H1 (cell line): ENCODE measurements around the gene TMED10. TPM values are rescaled to one million over a fixed set of nuclear protein-coding genes. Genes with fewer than 3 reads are reported as not detected.

ENCODE experiments used
- CTCF ChIA-PET: fragments of 300-600 bp; sonication (Branson Sonifier 250); formaldehyde crosslinking; loops from one replicate; lab custom pipeline; 2021; ENCODE audit not compliant: partially characterized antibody; lab: Charles Lee
- POLR2A ChIA-PET: fragments of 300-600 bp; sonication (Branson Sonifier 250); formaldehyde crosslinking; loops from one replicate; lab custom pipeline; 2021; ENCODE audit warnings: inconsistent platforms; ENCODE audit not compliant: partially characterized antibody; lab: Charles Lee
- DNase-seq, 2 experiments: peaks; one replicate each; pipeline versions ENCODE4 v3.0.0 to v3.0.0-alpha.2; 2010 to 2022; ENCODE audit warnings: low spot score in 2 of 2, low read depth in 1 of 2, mixed read lengths in 1 of 2
- FAIRE-seq: peaks from 2 replicates; lab custom pipeline; 2011; peaks lifted over from hg19 to GRCh38; lab: Jason Lieb, UNC
- H2AFZ ChIP-seq: 2 replicates; pipeline ENCODE4 v1.8.1; 2012; ENCODE audit warnings: low read length, inconsistent platforms
- H2AK5ac ChIP-seq: 2 replicates; pipeline ENCODE4 v1.6.1; 2013; ENCODE audit warnings: low read depth, low read length
- H2BK120ac ChIP-seq: replicated peaks from 2 replicates; pipeline ENCODE3; 2013; ENCODE audit warnings: low read depth, low read length, inconsistent platforms
- H2BK12ac ChIP-seq: 2 replicates; pipeline ENCODE4 v1.6.1; 2013; ENCODE audit warnings: low read depth, low read length
- H2BK15ac ChIP-seq: 2 replicates; pipeline ENCODE4 v1.6.1; 2013; ENCODE audit warnings: low read length
- H2BK20ac ChIP-seq: 2 replicates; pipeline ENCODE4 v1.6.1; 2013; ENCODE audit warnings: low read length
- H2BK5ac ChIP-seq: 2 replicates; pipeline ENCODE4 v1.6.1; 2013; ENCODE audit warnings: low read depth, low read length
- H3K14ac ChIP-seq: 2 replicates; pipeline ENCODE4 v1.6.1; 2013; ENCODE audit warnings: inconsistent platforms; ENCODE audit not compliant: insufficient read length
- H3K18ac ChIP-seq: 2 replicates; pipeline ENCODE4 v1.6.1; 2013; ENCODE audit warnings: low read length; ENCODE audit errors: extremely low read depth
- H3K23ac ChIP-seq: 2 replicates; pipeline ENCODE4 v1.6.1; 2013; ENCODE audit warnings: inconsistent platforms; ENCODE audit not compliant: insufficient read length
- H3K23me2 ChIP-seq: 2 replicates; pipeline ENCODE4 v1.6.1; 2013; ENCODE audit warnings: low read depth, low read length
- H3K27ac ChIP-seq: 2 replicates; pipeline ENCODE4 v1.6.1; 2011; ENCODE audit warnings: low read depth, low read length, inconsistent platforms
- H3K27me3 ChIP-seq, 4 experiments: replicated peaks in 1 of 4; 1 replicate in 1 of 4; 2 replicates in 3 of 4; pipeline versions ENCODE4 v1.6.1 to v1.8.1; 2011 to 2013; ENCODE audit warnings: low read length in 3 of 4, mild to moderate bottlenecking in 3 of 4, inconsistent platforms in 2 of 4, mixed read lengths in 2 of 4, moderate library complexity in 1 of 4; ENCODE audit not compliant: control insufficient read depth in 3 of 4, insufficient read depth in 3 of 4; ENCODE audit errors: extremely low read depth in 1 of 4
- H3K36me3 ChIP-seq, 4 experiments: 2 replicates each; pipeline versions ENCODE4 v1.6.1 to v1.8.1; 2011 to 2013; ENCODE audit warnings: mild to moderate bottlenecking in 4 of 4, low read length in 3 of 4, moderate library complexity in 2 of 4, control low read depth in 1 of 4, inconsistent platforms in 1 of 4; ENCODE audit not compliant: insufficient read depth in 4 of 4, control insufficient read depth in 2 of 4
- H3K4ac ChIP-seq: replicated peaks from 2 replicates; pipeline ENCODE3; 2013; ENCODE audit warnings: low read length, low read depth, mixed read lengths, inconsistent platforms; ENCODE audit not compliant: insufficient read length
- H3K4me1 ChIP-seq, 4 experiments: replicated peaks in 1 of 4; 1 replicate in 1 of 4; 2 replicates in 3 of 4; pipeline versions ENCODE4 v1.6.1 to v1.8.1; 2011 to 2013; ENCODE audit warnings: low read length in 3 of 4, inconsistent platforms in 2 of 4, mixed read lengths in 1 of 4; ENCODE audit not compliant: insufficient read depth in 4 of 4, control insufficient read depth in 3 of 4
- H3K4me2 ChIP-seq, 2 experiments: 2 replicates each; pipeline versions ENCODE4 v1.6.1 to v1.8.1; 2011 to 2013; ENCODE audit warnings: low read depth in 2 of 2, low read length in 2 of 2, control low read depth in 1 of 2, inconsistent platforms in 1 of 2, mild to moderate bottlenecking in 1 of 2; ENCODE audit not compliant: insufficient read depth in 1 of 2
- H3K4me3 ChIP-seq, 4 experiments: fragments of 200-600, 300-600 bp in 1 of 4; sonication (generic), shearing (Covaris generic), sonication (Bioruptor Twin) in 1 of 4; 2 replicates each; pipeline versions ENCODE4 v1.5.1 to v1.8.1; 2011 to 2016; ENCODE audit warnings: low read length in 4 of 4, low read depth in 3 of 4, control low read depth in 2 of 4, inconsistent platforms in 2 of 4, mild to moderate bottlenecking in 2 of 4, mixed read lengths in 1 of 4, moderate library complexity in 1 of 4; ENCODE audit not compliant: insufficient read depth in 2 of 4; ENCODE audit errors: extremely low read depth in 1 of 4
- H3K56ac ChIP-seq: replicated peaks from 2 replicates; pipeline ENCODE3; 2013; ENCODE audit warnings: low read depth, mild to moderate bottlenecking, mixed read lengths, low read length, inconsistent platforms; ENCODE audit not compliant: insufficient read length
- H3K79me1 ChIP-seq: 2 replicates; pipeline ENCODE4 v1.6.1; 2013; ENCODE audit warnings: low read depth, low read length, control low read depth
- H3K79me2 ChIP-seq, 2 experiments: 2 replicates each; pipeline versions ENCODE4 v1.6.1 to v1.8.1; 2012 to 2013; ENCODE audit warnings: low read length in 2 of 2, mild to moderate bottlenecking in 2 of 2, inconsistent platforms in 1 of 2; ENCODE audit not compliant: insufficient read depth in 2 of 2, control insufficient read depth in 1 of 2
- H3K9ac ChIP-seq, 4 experiments: replicated peaks in 1 of 4; 1 replicate in 1 of 4; 2 replicates in 3 of 4; pipeline versions ENCODE4 v1.6.1 to v1.8.1; 2011 to 2013; ENCODE audit warnings: low read depth in 3 of 4, low read length in 3 of 4, control low read depth in 2 of 4, mild to moderate bottlenecking in 2 of 4, moderate library complexity in 2 of 4, inconsistent platforms in 1 of 4; ENCODE audit errors: extremely low read depth in 1 of 4
- H3K9me3 ChIP-seq, 2 experiments: 2 replicates each; pipeline versions ENCODE4 v1.6.1 to v1.8.1; 2012 to 2013; ENCODE audit warnings: mild to moderate bottlenecking in 2 of 2, moderate library complexity in 2 of 2, control low read depth in 1 of 2, inconsistent platforms in 1 of 2, low read depth in 1 of 2, low read length in 1 of 2, mixed read lengths in 1 of 2; ENCODE audit not compliant: insufficient read depth in 2 of 2
- H4K20me1 ChIP-seq, 2 experiments: replicated peaks in 1 of 2; 2 replicates each; pipeline versions ENCODE3 to v1.8.1; 2011 to 2013; ENCODE audit warnings: inconsistent platforms in 2 of 2, low read length in 2 of 2, mild to moderate bottlenecking in 1 of 2; ENCODE audit not compliant: insufficient read depth in 2 of 2, control insufficient read depth in 1 of 2
- H4K5ac ChIP-seq: 2 replicates; pipeline ENCODE4 v1.6.1; 2013; ENCODE audit warnings: low read length, low read depth, mixed read lengths, inconsistent platforms; ENCODE audit not compliant: insufficient read length
- H4K8ac ChIP-seq: 2 replicates; pipeline ENCODE4 v1.8.0; 2013; ENCODE audit warnings: mild to moderate bottlenecking, moderate library complexity, low read length, inconsistent platforms; ENCODE audit not compliant: insufficient read depth; ENCODE audit errors: extremely low read depth
- H4K91ac ChIP-seq: replicated peaks from 2 replicates; pipeline ENCODE3; 2013; ENCODE audit warnings: low read length, mixed read lengths, inconsistent platforms; ENCODE audit not compliant: insufficient read length
- CBX5 ChIP-seq: fragments of 300-800, 300-1000 bp; sonication (generic); IDR thresholded peaks from 2 replicates; pipeline ENCODE4 v1.7.1; 2016; ENCODE audit warnings: antibody characterized with exemption, low read length, low read depth
- HDAC2 ChIP-seq, 2 experiments: fragments of 300-600 bp in 1 of 2; sonication (generic) in 1 of 2; IDR thresholded peaks; 2 replicates each; pipeline ENCODE4 v1.6.1; 2011 to 2012; ENCODE audit warnings: low read depth in 2 of 2, low read length in 2 of 2, mild to moderate bottlenecking in 2 of 2, moderate library complexity in 2 of 2, borderline replicate concordance in 1 of 2, inconsistent platforms in 1 of 2
- JUN ChIP-seq: IDR thresholded peaks from 2 replicates; pipeline ENCODE4 v1.6.1; 2011; ENCODE audit warnings: low read depth, mild to moderate bottlenecking, improper control_type of control experiment, low read length
- MAFK ChIP-seq: IDR thresholded peaks from 2 replicates; pipeline ENCODE4 v1.6.1; 2012; ENCODE audit warnings: low read depth, mild to moderate bottlenecking, improper control_type of control experiment, low read length
- POLR2A ChIP-seq, 2 experiments: IDR thresholded peaks; 1 replicate in 1 of 2; 2 replicates in 1 of 2; pipeline ENCODE4 v1.6.1; 2011; ENCODE audit warnings: low read depth in 2 of 2, low read length in 2 of 2, mild to moderate bottlenecking in 2 of 2; ENCODE audit errors: control extremely low read depth in 1 of 2
- SAP30 ChIP-seq: fragments of 300-600 bp; sonication (generic); IDR thresholded peaks from 2 replicates; pipeline ENCODE4 v1.7.1; 2012; ENCODE audit warnings: low read length, moderate library complexity, mild to moderate bottlenecking, inconsistent platforms; ENCODE audit not compliant: insufficient read depth, insufficient replicate concordance
- WGBS, 2 experiments: shearing (Covaris generic) in 1 of 2; methylation state at CpG; one replicate each; pipeline versions ENCODE4 v1.1.6 to v1.1.7; 2013 to 2015; ENCODE audit warnings: low lambda C conversion rate in 2 of 2, mixed read lengths in 2 of 2, inconsistent platforms in 1 of 2, low coverage in 1 of 2, missing lambda C conversion rate in 1 of 2; ENCODE audit not compliant: insufficient replicate concordance in 2 of 2, insufficient coverage in 1 of 2, insufficient read length in 1 of 2; ENCODE audit errors: extremely low coverage in 1 of 2, missing lambda C conversion rate in 1 of 2; 5-methylcytosine and 5-hydroxymethylcytosine counted together
- polyA plus RNA-seq, 7 experiments: library from polyadenylated mRNA; depleted of rRNA in 3 of 7; stranded (reverse) in 5 of 7; unstranded in 2 of 7; fragments of >200 nt in 5 of 7; fragments of 200-250 nt in 2 of 7; gene quantifications; 1 replicate in 5 of 7; 2 replicates in 1 of 7; 4 replicates in 1 of 7; pipeline versions ENCODE4 v1.2.1 to v1.2.3, GENCODE V29; 2011 to 2013; ENCODE audit warnings: missing spikeins in 2 of 7, mixed read lengths in 2 of 7
- total RNA-seq: library from RNA; stranded (reverse); fragmentation: NEBNext Ultra II Directional; extraction: Animal tissue kit (Norgen Biotek cat#: 25700); gene quantifications from 2 replicates; pipeline ENCODE4 v1.2.1, GENCODE V29; 2021
- TF ChIP-seq, protein P1 (sequence below): IDR thresholded peaks from 2 replicates; pipeline ENCODE4 v1.6.1; 2012; ENCODE audit warnings: inconsistent platforms

TMED10 gene
- total and polyA plus RNA-seq, 2 of the 8 experiments (the other 6 are each of a cell fraction or from before 2014, with no cell fraction given), result 218 to 250 TPM

GRCh38 chr14:75140620-75141019, 35.8 kb downstream of the TMED10 start:
- Histone ChIP-seq H2BK120ac (no peak overlapping the region), H2AFZ (no peak overlapping the region), H3K9me3 (no peaks in the 10 kb centered on the region), H2BK20ac (no peak overlapping the region), H3K4me2 (no peak overlapping the region), H3K27me3 (no peaks in the 10 kb centered on the region), H4K91ac (no peak overlapping the region), H3K4ac (no peak overlapping the region), H3K14ac (no peak overlapping the region), H2AK5ac (no peak overlapping the region), H2BK5ac (no peak overlapping the region), H3K36me3 (peaks cover 0 to 2% (median 0%) of the 10 kb centered on the region in 4 experiments; a peak in 4 of 8 replicates), H3K4me3 (no peak overlapping the region), H3K56ac (no peak overlapping the region), H3K27ac (no peak overlapping the region), H4K5ac (no peak overlapping the region), H4K20me1 (peaks cover 0 to 3% of the 10 kb centered on the region in 2 experiments), H3K18ac (no peak overlapping the region), H2BK15ac (no peak overlapping the region), H4K8ac (no peak overlapping the region), H3K79me1 (peaks cover 2% of the 10 kb centered on the region), H3K23ac (no peak overlapping the region), H3K9ac (no peak overlapping the region), H3K79me2 (peaks cover 0 to 11% of the 10 kb centered on the region in 2 experiments; a peak in 2 of 4 replicates), H3K23me2 (no peaks in the 10 kb centered on the region), H2BK12ac (no peak overlapping the region), H3K4me1 (no peaks in the 10 kb centered on the region)
- TF ChIP-seq SAP30 (no peak), CBX5 (no peak), POLR2A (IDR thresholded peaks at IDR 0.05; ENCODE audit: control extremely low read depth in 1 of 2, low read depth in 2 of 2, low read length in 2 of 2) (no peak), HDAC2 (IDR thresholded peaks at IDR 0.05; ENCODE audit: borderline replicate concordance in 1 of 2, low read depth in 2 of 2, low read length in 2 of 2) (no peak), MAFK (no peak), JUN (no peak)
- TF ChIP-seq, protein P1, sequence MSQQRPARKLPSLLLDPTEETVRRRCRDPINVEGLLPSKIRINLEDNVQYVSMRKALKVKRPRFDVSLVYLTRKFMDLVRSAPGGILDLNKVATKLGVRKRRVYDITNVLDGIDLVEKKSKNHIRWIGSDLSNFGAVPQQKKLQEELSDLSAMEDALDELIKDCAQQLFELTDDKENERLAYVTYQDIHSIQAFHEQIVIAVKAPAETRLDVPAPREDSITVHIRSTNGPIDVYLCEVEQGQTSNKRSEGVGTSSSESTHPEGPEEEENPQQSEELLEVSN, result no peak
- WGBS, 2 experiments, result 84% methylated on average over 2 of the region's 2 CpGs; no CpG with 5 or more reads in 1 of the 2 experiments
- DNase-seq, result no peak
- no peak for FAIRE-seq
- CTCF ChIA-PET, result interaction anchor here (0.6 to 11.2 kb wide), 12 partner anchors 11 to 163 kb away, joined by 3 to 105 read pairs (median 6); partner anchors contain the start of gene ACYP1
- POLR2A ChIA-PET, result interaction anchor here (0.6 to 1.2 kb wide), 2 partner anchors 30 to 147 kb away, joined by 3 read pairs; no protein-coding TSS in a partner anchor
